ENCODE data around the gene UCK1. TPM values are rescaled to one million over a fixed set of nuclear protein-coding genes. Genes with fewer than 3 reads are reported as not detected.

The UCK1 gene
- polyA plus RNA-seq, 3 donors = 15.9 to 19.9 (median 16.3) TPM

DNA sequence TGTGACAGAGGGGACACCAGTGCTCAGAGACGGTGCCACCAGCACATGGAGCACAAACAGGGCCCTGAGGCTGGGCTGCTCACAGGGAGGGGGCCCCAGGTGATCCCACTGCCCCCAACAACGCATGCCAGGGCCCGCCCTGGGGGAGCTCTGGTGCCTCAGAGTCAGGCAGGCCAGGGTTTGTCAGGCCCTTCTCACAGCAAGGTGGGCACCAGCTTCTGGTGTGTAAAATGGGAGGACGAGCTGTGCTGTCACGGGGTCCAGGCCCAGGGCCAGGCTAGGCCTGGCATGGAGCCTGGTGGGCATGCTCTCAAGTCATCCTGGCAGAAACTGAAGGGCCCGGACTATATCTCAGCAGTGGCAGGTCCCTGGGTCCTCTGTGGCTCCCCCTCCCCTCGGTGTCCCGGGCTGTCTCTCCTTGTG is 48.7 kb upstream of the UCK1 start:
- WGBS (ENCODE audit: insufficient coverage) = 98% methylated on average over 8 of the region's 8 CpGs
- H3K27ac ChIP-seq (ENCODE audit: low read depth in 1 of 2, low read length in 2 of 2) = no peak overlapping the region
- no peak overlapping the region for H3K4me2 ChIP-seq (replicated peaks; ENCODE audit: extremely low read depth, low read length, poor library complexity, severe bottlenecking)
- Mint-ChIP-seq H3K4me3 (no peak overlapping the region), H3K27me3 (ENCODE audit: low read depth in 3 of 3) (no peaks in the 10 kb centered on the region), H3K36me3 (peaks cover 81 to 98% of the 10 kb centered on the region in 2 donors), H3K27ac (no peak overlapping the region), H3K4me1 (peaks cover 14% of the 10 kb centered on the region), H3K9me3 (no peaks in the 10 kb centered on the region)
- TF ChIP-seq, protein P1, sequence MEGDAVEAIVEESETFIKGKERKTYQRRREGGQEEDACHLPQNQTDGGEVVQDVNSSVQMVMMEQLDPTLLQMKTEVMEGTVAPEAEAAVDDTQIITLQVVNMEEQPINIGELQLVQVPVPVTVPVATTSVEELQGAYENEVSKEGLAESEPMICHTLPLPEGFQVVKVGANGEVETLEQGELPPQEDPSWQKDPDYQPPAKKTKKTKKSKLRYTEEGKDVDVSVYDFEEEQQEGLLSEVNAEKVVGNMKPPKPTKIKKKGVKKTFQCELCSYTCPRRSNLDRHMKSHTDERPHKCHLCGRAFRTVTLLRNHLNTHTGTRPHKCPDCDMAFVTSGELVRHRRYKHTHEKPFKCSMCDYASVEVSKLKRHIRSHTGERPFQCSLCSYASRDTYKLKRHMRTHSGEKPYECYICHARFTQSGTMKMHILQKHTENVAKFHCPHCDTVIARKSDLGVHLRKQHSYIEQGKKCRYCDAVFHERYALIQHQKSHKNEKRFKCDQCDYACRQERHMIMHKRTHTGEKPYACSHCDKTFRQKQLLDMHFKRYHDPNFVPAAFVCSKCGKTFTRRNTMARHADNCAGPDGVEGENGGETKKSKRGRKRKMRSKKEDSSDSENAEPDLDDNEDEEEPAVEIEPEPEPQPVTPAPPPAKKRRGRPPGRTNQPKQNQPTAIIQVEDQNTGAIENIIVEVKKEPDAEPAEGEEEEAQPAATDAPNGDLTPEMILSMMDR (IDR thresholded peaks at IDR 0.05) = no peak
- no peaks in the 10 kb centered on the region for H3K27me3 ChIP-seq (ENCODE audit: control insufficient read depth in 2 of 2, insufficient read depth in 2 of 2, low read length in 2 of 2)
- peaks cover 55% of the 10 kb centered on the region for H4K20me1 ChIP-seq (ENCODE audit: insufficient read depth, low read length)
- no peaks in the 10 kb centered on the region for H3K9me3 ChIP-seq (replicated peaks in 1 of 2; ENCODE audit: control insufficient read depth in 1 of 2, insufficient read depth in 1 of 2, low read length in 2 of 2)
- peaks cover 4% of the 10 kb centered on the region for H3K79me2 ChIP-seq (ENCODE audit: insufficient read depth, low read length)
- intact Hi-C loops (cut with micrococcal nuclease) = no loop called here
- H3K4me1 ChIP-seq (ENCODE audit: control insufficient read depth in 1 of 2, insufficient read depth in 2 of 2, low read length in 2 of 2) = peaks cover 17 to 21% of the 10 kb centered on the region in 2 donors
- peaks cover 89 to 100% of the 10 kb centered on the region in 2 donors for H3K36me3 ChIP-seq (replicated peaks in 1 of 2; ENCODE audit: control insufficient read depth in 1 of 2, insufficient read depth in 2 of 2, low read length in 2 of 2)
- no peak for DNase-seq
- H3K4me3 ChIP-seq (replicated peaks in 1 of 3; ENCODE audit: low read depth in 2 of 3, low read length in 3 of 3) = no peak overlapping the region
- H3K9ac ChIP-seq (ENCODE audit: insufficient read depth, low read length, poor library complexity, severe bottlenecking) = no peak overlapping the region
- H2AFZ ChIP-seq (ENCODE audit: insufficient read depth, low read depth, low read length, poor library complexity, severe bottlenecking) = no peak overlapping the region

DNA sequence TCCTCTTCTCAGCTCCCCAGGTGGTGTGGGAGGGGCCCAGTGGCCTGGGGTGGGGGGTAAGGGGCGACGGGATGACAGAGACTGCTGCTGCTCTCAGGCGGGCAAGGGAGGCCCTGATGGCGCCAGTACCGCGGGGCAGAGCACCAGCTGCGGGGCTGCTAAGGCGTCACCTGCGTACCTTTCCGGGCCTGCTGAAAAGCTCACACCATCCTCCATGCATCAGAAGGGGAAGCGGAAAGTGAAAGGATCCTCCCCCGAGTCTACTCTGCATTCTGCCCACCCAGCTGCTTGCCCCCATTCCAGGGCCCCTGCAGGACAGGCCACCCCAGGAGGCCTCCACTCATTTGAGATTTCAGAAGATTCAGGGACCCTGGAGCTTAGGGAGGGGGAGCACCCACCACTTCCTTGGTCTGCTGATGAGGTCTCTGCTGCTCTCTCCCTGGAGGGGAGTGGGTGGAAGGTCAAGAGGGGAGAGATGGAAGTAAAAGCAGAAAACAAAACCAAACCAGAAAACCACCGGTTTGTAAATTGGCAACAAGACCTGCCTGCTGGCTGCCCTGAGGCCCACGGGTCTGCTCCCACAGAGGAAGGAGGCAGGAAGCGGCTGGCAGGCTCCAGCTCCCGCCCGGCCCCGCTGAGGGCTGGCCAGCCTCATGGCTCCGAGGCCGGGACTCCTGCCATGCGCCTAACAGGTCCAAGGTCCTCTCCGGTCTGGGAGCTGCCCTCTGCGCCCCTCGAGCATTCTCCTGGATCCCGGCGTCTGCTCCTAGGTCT is 47.9 kb upstream of the UCK1 start:
- DNase-seq = no peak
- 12% methylated on average over 19 of the region's 26 CpGs for WGBS (ENCODE audit: insufficient coverage)
- Mint-ChIP-seq H3K27ac (peak overlapping the region in 5 of 7 donors; percentile 7 to 63 (median 35)), H3K36me3 (peaks cover 80 to 98% of the 10 kb centered on the region in 2 donors), H3K27me3 (ENCODE audit: low read depth in 3 of 3) (peaks cover 0 to 3% (median 0%) of the 10 kb centered on the region in 3 donors), H3K4me3 (no peak overlapping the region), H3K4me1 (peaks cover 9% of the 10 kb centered on the region), H3K9me3 (no peaks in the 10 kb centered on the region)
- Histone ChIP-seq H3K36me3 (replicated peaks in 1 of 2; ENCODE audit: control insufficient read depth in 1 of 2, insufficient read depth in 2 of 2, low read length in 2 of 2) (peaks cover 86 to 97% of the 10 kb centered on the region in 2 donors), H3K79me2 (ENCODE audit: insufficient read depth, low read length) (peaks cover 4% of the 10 kb centered on the region), H4K20me1 (ENCODE audit: insufficient read depth, low read length) (peaks cover 46% of the 10 kb centered on the region), H3K27me3 (ENCODE audit: control insufficient read depth in 2 of 2, insufficient read depth in 2 of 2, low read length in 2 of 2) (no peaks in the 10 kb centered on the region), H3K27ac (ENCODE audit: low read depth in 1 of 2, low read length in 2 of 2) (peak overlapping the region in 1 of 2 donors; percentile 15), H3K9me3 (replicated peaks in 1 of 2; ENCODE audit: control insufficient read depth in 1 of 2, insufficient read depth in 1 of 2, low read length in 2 of 2) (no peaks in the 10 kb centered on the region), H3K4me3 (replicated peaks in 1 of 3; ENCODE audit: low read depth in 2 of 3, low read length in 3 of 3) (no peak overlapping the region), H3K9ac (ENCODE audit: insufficient read depth, low read length, poor library complexity, severe bottlenecking) (no peak overlapping the region), H3K4me2 (replicated peaks; ENCODE audit: extremely low read depth, low read length, poor library complexity, severe bottlenecking) (no peak overlapping the region), H2AFZ (ENCODE audit: insufficient read depth, low read depth, low read length, poor library complexity, severe bottlenecking) (no peak overlapping the region), H3K4me1 (ENCODE audit: control insufficient read depth in 1 of 2, insufficient read depth in 2 of 2, low read length in 2 of 2) (peaks cover 8 to 12% of the 10 kb centered on the region in 2 donors)
- intact Hi-C loops (cut with micrococcal nuclease) = no loop called here
- TF ChIP-seq, protein P1 (IDR thresholded peaks at IDR 0.05) = no peak

Measured in CD14-positive monocyte (primary cell).